Measurements from ENCODE around the gene RNF138. TPM values are rescaled to one million over a fixed set of nuclear protein-coding genes. Genes with fewer than 3 reads are reported as not detected.

RNF138 gene
- 33.6 and 44.8 TPM in 2 replicates for total RNA-seq (2016; rRNA removed; fragmentation: Illumina TruSeq; extraction: Trizol)
- 26.6 and 29.1 TPM in 2 replicates for total RNA-seq (2016; cell fraction: cytosol; rRNA removed; fragmentation: Illumina TruSeq; extraction: Trizol; ENCODE audit: low read depth)
- total RNA-seq (2016; cell fraction: insoluble cytoplasmic fraction; rRNA removed; fragmentation: Illumina TruSeq; extraction: Trizol) = 38.1 and 50.2 TPM in 2 replicates
- 35.2 and 40.9 TPM in 2 replicates for total RNA-seq (2016; cell fraction: membrane; rRNA removed; fragmentation: Illumina TruSeq; extraction: Trizol)
- total RNA-seq (2016; cell fraction: nucleus; rRNA removed; fragmentation: Illumina TruSeq; extraction: Trizol) = 14.5 and 18.4 TPM in 2 replicates
- polyA plus RNA-seq (2011; rRNA removed) = 11.0 and 14.6 TPM in 2 replicates
- polyA plus RNA-seq (2011; cell fraction: cytosol; rRNA removed) = 11.9 and 14.5 TPM in 2 replicates
- 8.4 and 10.3 TPM in 2 replicates for polyA plus RNA-seq (2011; cell fraction: nucleus; rRNA removed)
- 15.0 and 21.5 TPM in 2 replicates for polyA plus RNA-seq (2012)
- 8.5 and 9.4 TPM in 2 replicates for polyA plus RNA-seq (2016; cell fraction: cytosol; fragmentation: Illumina TruSeq; extraction: Trizol; ENCODE audit: low read depth)
- 38.7 and 40.4 TPM in 2 replicates for polyA plus RNA-seq (2016; cell fraction: insoluble cytoplasmic fraction; fragmentation: Illumina TruSeq; extraction: Trizol; ENCODE audit: low read depth)
- 14.3 and 18.4 TPM in 2 replicates for polyA plus RNA-seq (2016; cell fraction: membrane; fragmentation: Illumina TruSeq; extraction: Trizol; ENCODE audit: low read depth)
- polyA plus RNA-seq (2016; cell fraction: nucleus; fragmentation: Illumina TruSeq; extraction: Trizol; ENCODE audit: insufficient read depth, low read depth) = 20.7 and 21.5 TPM in 2 replicates
- polyA minus RNA-seq (2011; rRNA and poly(A)+ RNA removed; ENCODE audit: low replicate concordance) = 40.1 and 42.9 TPM in 2 replicates
- 30.0 and 36.7 TPM in 2 replicates for polyA minus RNA-seq (2011; cell fraction: cytosol; rRNA and poly(A)+ RNA removed)
- 16.7 and 21.9 TPM in 2 replicates for polyA minus RNA-seq (2011; cell fraction: nucleus; rRNA and poly(A)+ RNA removed)
- percentile 82 among the genes with signal in this experiment for Bru-seq, nascent RNA
- percentile 92 among the genes with signal in this experiment for BruChase-seq, experiment 1, labeled RNA remaining after a 6-hour chase
- BruChase-seq, experiment 2, labeled RNA remaining after a 2-hour chase = percentile 90 among the genes with signal in this experiment
- long read RNA-seq, experiment 1, partial matches to known transcripts = 15 of 21 reads
- long read RNA-seq, experiment 1, other reads (novel, unspliced or antisense) = 2 of 21 reads
- long read RNA-seq, experiment 2, partial matches to known transcripts = 1 of 18 reads
- long read RNA-seq, experiment 2, other reads (novel, unspliced or antisense) = 17 of 18 reads

GRCh38 chr18:32091724-32092421 is at the start of gene RNF138:
RNF138 (plus strand) TSS chr18:32091874; CDS start chr18:32092777, 903 bp downstream.
- POLR2A ChIA-PET = interaction anchor here (0.8 to 1.4 kb wide), 10 partner anchors 8 to 580 kb away, joined by 3 to 7 read pairs (median 3); partner anchors contain the start of genes RNF125 and TRAPPC8
- intact Hi-C loops (cut with micrococcal nuclease; ENCODE audit: unreplicated experiment) = loop anchor here (10.0 kb wide), 1 partner anchor 507 kb away; no protein-coding TSS in a partner anchor
- 1% methylated on average over 30 of the region's 75 CpGs for WGBS (ENCODE audit: low lambda C conversion rate)
- TF ChIP-seq GABPB1 (CRISPR knock-in tag; IDR thresholded peaks at IDR 0.05) (peak; percentile 75), NCOA2 (CRISPR knock-in tag; IDR thresholded peaks at IDR 0.05) (peak; percentile 53; the same call in 1 of the 2 replicates), TBP (CRISPR knock-in tag; IDR thresholded peaks at IDR 0.05) (no peak), ZNF329 (CRISPR knock-in tag; IDR thresholded peaks at IDR 0.05; ENCODE audit: low read depth) (no peak), MXI1 (IDR thresholded peaks at IDR 0.05; ENCODE audit: borderline replicate concordance, low read depth, low read length) (peak; percentile 56; the same call in 1 of the 3 replicates), ZBTB34 (CRISPR knock-in tag; IDR thresholded peaks at IDR 0.05) (peak; percentile 63; the same call in 1 of the 2 replicates), RBAK (CRISPR knock-in tag; IDR thresholded peaks at IDR 0.05) (no peak), MLX (CRISPR knock-in tag; IDR thresholded peaks at IDR 0.05) (no peak), ZBTB2 (CRISPR knock-in tag; IDR thresholded peaks at IDR 0.05; ENCODE audit: low read depth) (peak; percentile 83; the same call in 1 of the 2 replicates), HOMEZ (CRISPR knock-in tag; IDR thresholded peaks at IDR 0.05; ENCODE audit: low read depth) (no peak), NR2F6 (IDR thresholded peaks at IDR 0.05) (no peak), NR2F6 (CRISPR knock-in tag; IDR thresholded peaks at IDR 0.05) (no peak)

More at GRCh38 chr18:32091724-32092421, at the start of gene RNF138:
- Histone ChIP-seq H3K4me2 (ENCODE audit: low read depth, low read length) (peak within 1 kb of the TSS; percentile 94), H3K9me3 (ENCODE audit: low read length) (no peaks in the 10 kb centered on the region), H3K27ac (ENCODE audit: extremely low read length, insufficient read depth, low read length) (peak within 1 kb of the TSS; percentile 98), H3K79me2 (ENCODE audit: insufficient read depth, low read length) (peaks cover 38% of the 10 kb centered on the region), H4K20me1 (ENCODE audit: insufficient read depth, low read length) (peaks cover 22% of the 10 kb centered on the region; the same call in 1 of the 2 replicates), H2AFZ (ENCODE audit: low read length) (no peak within 1 kb of the TSS), H3K4me3 (replicated peaks in 1 of 3; ENCODE audit: insufficient read depth in 1 of 3, low read depth in 2 of 3, low read length in 3 of 3) (peak within 1 kb of the TSS; percentile 79 to 93 (median 92)), H3K27me3 (ENCODE audit: control insufficient read depth in 1 of 2, insufficient read depth in 2 of 2, low read length in 2 of 2) (no peaks in the 10 kb centered on the region; a peak in 1 of 5 replicates), H3K9ac (ENCODE audit: insufficient read depth, low read depth, low read length) (peak within 1 kb of the TSS; percentile 92), H3K4me1 (ENCODE audit: insufficient read depth, low read length) (peaks cover 43% of the 10 kb centered on the region), H3K36me3 (replicated peaks in 1 of 2; ENCODE audit: control insufficient read depth in 1 of 2, insufficient read depth in 2 of 2, low read length in 2 of 2) (peaks cover 5 to 12% of the 10 kb centered on the region in 2 experiments; a peak in 3 of 5 replicates)
- in situ Hi-C loops (cut with HindIII; ENCODE audit: extremely low pct_ligation_motif_present, low pct_unique_long_range_greater_than_20kb) = no loop called here
- ATAC-seq (peak; percentile 74), DNase-seq (ENCODE audit: low spot score) (peak; percentile 59), FAIRE-seq (no peak)
- CTCF ChIA-PET (ENCODE audit: low intra/inter-chr PET ratio, low total read pairs) = no interaction called here
- BruUV-seq (replicated peaks) = TSS peak; percentile 79
